Peyer's patch (tissue), 4 donors: ENCODE measurements around the gene XG.

ENCODE experiments used
- CTCF ChIP-seq, 6 experiments: fragments of 450-650 bp in 4 of 6; fragments of 200-600 bp in 2 of 6; sonication (generic) in 1 of 6; IDR thresholded peaks; one replicate each; pipeline ENCODE4 v1.5.1; 2017 to 2019; ENCODE audit warnings: antibody characterized with exemption in 6 of 6, mild to moderate bottlenecking in 3 of 6, moderate library complexity in 1 of 6
- POLR2A ChIP-seq, 2 donors: fragments of 450-650 bp; IDR thresholded peaks; one replicate each; pipeline ENCODE4 v1.5.1; 2017; ENCODE audit warnings: antibody characterized with exemption in 2 of 2, mild to moderate bottlenecking in 2 of 2, moderate library complexity in 2 of 2

DNA sequence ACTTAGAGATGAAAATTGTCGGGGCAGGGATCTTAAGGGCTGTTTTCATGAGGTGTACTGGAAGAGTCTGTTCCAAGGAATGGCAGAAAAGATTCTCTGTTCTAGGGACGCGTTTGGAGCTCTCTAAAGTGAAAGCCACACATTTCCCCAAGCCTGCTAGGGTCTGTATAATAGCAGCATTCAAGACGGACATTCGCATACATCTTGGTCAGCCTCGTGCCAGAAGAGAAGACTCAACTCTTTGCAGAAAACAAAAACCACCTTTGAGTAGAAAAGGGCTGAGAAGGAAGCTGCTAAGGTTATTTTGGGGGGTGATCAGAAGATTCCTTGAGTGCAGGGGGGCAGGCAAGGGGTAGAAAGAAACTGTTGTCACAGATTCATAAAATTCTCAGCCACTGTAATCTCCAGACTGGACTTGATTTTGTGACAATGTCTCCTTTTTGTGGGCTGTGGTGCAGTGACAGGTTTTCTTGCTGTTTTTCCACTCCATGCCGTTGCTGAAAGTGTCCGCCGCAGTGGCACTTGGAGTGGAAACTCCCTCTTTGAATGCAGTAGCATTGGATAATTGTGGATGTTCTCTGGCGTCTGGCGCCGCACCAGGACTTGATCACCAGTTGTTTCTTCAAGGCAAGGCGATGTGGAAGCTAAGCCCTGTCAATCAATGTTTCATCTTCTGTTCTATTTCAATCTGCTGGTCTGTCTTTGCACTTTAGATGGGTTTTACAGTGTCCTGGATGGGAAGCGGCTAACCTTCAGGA, 79.8 kb downstream of the XG start:
- TF ChIP-seq CTCF (IDR thresholded peaks at IDR 0.05) = no peak
- TF ChIP-seq POLR2A (IDR thresholded peaks at IDR 0.05) = no peak
